Ovary (tissue), 3 donors: Measurements from ENCODE around the gene KPTN.

Experiments
- POLR2A ChIP-seq: fragments of 450-650 bp; IDR thresholded peaks from one replicate; pipeline ENCODE4 v1.6.1; 2017; ENCODE audit warnings: antibody characterized with exemption, mild to moderate bottlenecking, moderate library complexity
- TF ChIP-seq, protein P1 (sequence below), 3 donors: fragments of 450-650 bp in 2 of 3; fragments of 200-600 bp in 1 of 3; IDR thresholded peaks; one replicate each; pipeline versions ENCODE4 v1.5.1 to v1.8.0; 2016 to 2022; ENCODE audit warnings: antibody characterized with exemption in 3 of 3, mild to moderate bottlenecking in 1 of 3
- donor health status: DM: no; HTN: no; CAD: no.

DNA sequence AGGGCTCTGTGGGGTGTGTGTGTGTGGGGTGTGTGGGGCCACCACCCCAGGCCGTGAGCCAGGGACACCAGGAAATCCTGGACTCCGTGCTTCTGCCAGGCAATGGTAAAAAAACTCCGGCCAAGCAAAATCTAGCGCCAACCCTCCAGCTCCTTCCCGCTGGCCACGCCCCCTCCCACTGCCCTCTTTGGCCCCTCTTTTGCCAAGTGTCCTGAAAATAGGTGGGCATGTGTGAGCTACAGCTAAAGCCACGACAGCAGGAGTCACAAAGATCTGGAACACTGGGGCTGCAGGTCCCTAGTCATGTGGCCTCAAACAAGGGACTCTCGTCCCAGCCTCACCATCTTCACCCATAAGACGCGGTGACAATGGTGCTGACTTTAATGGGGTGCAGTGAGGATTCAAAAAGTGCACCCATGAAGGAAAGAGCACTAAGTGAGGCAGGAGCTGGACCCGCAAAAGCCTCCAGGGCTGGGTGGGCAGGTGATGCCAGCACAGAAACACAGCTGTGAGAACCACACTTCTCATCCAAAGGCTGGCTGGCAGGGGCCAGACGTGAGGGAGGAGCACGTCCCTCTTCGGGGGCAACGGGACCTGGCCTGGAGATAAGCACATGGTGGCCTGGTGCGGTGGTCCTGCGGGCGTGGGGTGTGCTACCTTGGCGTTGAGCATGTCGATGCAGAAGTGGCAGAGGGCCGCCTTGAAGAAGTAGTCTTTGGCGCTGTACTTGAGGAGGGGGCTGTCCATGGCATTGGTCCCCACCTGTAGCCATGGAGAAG is 7.5 kb upstream of the KPTN start:
- TF ChIP-seq, protein P1, sequence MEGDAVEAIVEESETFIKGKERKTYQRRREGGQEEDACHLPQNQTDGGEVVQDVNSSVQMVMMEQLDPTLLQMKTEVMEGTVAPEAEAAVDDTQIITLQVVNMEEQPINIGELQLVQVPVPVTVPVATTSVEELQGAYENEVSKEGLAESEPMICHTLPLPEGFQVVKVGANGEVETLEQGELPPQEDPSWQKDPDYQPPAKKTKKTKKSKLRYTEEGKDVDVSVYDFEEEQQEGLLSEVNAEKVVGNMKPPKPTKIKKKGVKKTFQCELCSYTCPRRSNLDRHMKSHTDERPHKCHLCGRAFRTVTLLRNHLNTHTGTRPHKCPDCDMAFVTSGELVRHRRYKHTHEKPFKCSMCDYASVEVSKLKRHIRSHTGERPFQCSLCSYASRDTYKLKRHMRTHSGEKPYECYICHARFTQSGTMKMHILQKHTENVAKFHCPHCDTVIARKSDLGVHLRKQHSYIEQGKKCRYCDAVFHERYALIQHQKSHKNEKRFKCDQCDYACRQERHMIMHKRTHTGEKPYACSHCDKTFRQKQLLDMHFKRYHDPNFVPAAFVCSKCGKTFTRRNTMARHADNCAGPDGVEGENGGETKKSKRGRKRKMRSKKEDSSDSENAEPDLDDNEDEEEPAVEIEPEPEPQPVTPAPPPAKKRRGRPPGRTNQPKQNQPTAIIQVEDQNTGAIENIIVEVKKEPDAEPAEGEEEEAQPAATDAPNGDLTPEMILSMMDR (IDR thresholded peaks at IDR 0.05), result no peak
- no peak for TF ChIP-seq POLR2A
